ENCODE measurements around the gene FBXL17. TPM values are rescaled to one million over a fixed set of nuclear protein-coding genes. Genes with fewer than 3 reads are reported as not detected.

The FBXL17 gene
- total and polyA plus RNA-seq, 4 donors, result 2.1 to 14.1 (median 6.3) TPM

DNA sequence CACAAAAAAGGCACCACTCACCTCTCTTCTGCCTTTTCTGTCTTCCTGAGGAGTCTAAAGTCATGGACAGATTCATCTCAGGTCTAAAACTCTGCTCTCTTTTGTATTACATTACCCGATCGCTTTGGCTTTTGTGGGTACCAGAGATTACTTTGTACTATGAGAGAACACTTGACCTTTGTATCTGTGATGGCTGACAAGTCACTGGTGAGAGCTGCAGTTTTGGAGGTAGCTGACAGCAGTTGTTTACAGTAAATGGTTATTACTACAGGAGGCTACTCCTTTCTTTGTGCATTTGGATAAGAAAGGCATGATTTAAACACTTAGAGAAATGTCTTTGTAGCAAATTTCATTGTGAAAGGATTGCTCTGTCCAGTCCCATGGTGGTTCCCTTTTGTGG is 307.3 kb downstream of the FBXL17 start:
- TF ChIP-seq YY1 (IDR thresholded peaks at IDR 0.05), result no peak
- DNase-seq (ENCODE audit: low spot score), result no peak
- WGBS, result 97% methylated on average over 2 of the region's 2 CpGs
- H3K27ac ChIP-seq (ENCODE audit: low read depth in 1 of 2, low read length in 2 of 2), result no peak overlapping the region
- no peak overlapping the region for H3K9ac ChIP-seq (ENCODE audit: low read depth in 1 of 2, low read length in 2 of 2)
- H3K36me3 ChIP-seq (ENCODE audit: control insufficient read depth in 4 of 4, insufficient read depth in 3 of 4, low read depth in 1 of 4, low read length in 3 of 4), result no peaks in the 10 kb centered on the region
- no peaks in the 10 kb centered on the region for H3K27me3 ChIP-seq (ENCODE audit: control insufficient read depth in 4 of 4, insufficient read depth in 4 of 4, low read length in 3 of 4)
- no peaks in the 10 kb centered on the region for H3K9me3 ChIP-seq (ENCODE audit: control insufficient read depth in 4 of 4, low read length in 3 of 4)
- H3K4me3 ChIP-seq (ENCODE audit: low read depth in 1 of 3, low read length in 3 of 3), result no peak overlapping the region
- H3K4me1 ChIP-seq (ENCODE audit: control insufficient read depth in 4 of 4, insufficient read depth in 4 of 4, low read length in 3 of 4), result no peaks in the 10 kb centered on the region

DNA sequence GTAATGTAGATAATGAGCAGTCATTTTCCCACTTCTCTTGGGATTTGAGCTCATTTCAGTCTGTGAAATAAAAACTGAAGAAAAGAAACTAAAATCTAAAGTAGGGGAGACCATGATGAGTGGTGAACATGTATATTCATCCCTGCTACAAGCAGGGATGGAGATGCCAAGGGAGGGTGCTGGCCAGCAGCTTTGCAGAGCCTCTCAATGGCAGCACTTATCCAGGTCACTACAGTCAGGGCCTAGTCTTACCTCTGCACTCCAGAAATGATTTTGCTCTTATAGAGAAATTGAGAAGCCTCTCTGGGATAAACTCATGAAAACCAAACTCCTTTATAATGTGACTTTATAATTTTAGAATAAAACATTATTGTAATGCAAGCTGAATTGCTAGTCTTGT is 317.6 kb downstream of the FBXL17 start:
- Histone ChIP-seq H3K27me3 (ENCODE audit: control insufficient read depth in 4 of 4, insufficient read depth in 4 of 4, low read length in 3 of 4) (no peaks in the 10 kb centered on the region), H3K9ac (ENCODE audit: low read depth in 1 of 2, low read length in 2 of 2) (no peak overlapping the region), H3K4me3 (ENCODE audit: low read depth in 1 of 3, low read length in 3 of 3) (no peak overlapping the region), H3K36me3 (ENCODE audit: control insufficient read depth in 4 of 4, insufficient read depth in 3 of 4, low read depth in 1 of 4, low read length in 3 of 4) (no peaks in the 10 kb centered on the region), H3K4me1 (ENCODE audit: control insufficient read depth in 4 of 4, insufficient read depth in 4 of 4, low read length in 3 of 4) (no peaks in the 10 kb centered on the region), H3K27ac (ENCODE audit: low read depth in 1 of 2, low read length in 2 of 2) (no peak overlapping the region), H3K9me3 (ENCODE audit: control insufficient read depth in 4 of 4, low read length in 3 of 4) (no peaks in the 10 kb centered on the region)
- TF ChIP-seq, protein P1, sequence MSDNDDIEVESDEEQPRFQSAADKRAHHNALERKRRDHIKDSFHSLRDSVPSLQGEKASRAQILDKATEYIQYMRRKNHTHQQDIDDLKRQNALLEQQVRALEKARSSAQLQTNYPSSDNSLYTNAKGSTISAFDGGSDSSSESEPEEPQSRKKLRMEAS (IDR thresholded peaks at IDR 0.05), result no peak
- TF ChIP-seq YY1 (IDR thresholded peaks at IDR 0.05) (no peak), FOXA1 (IDR thresholded peaks at IDR 0.05) (no peak), RAD21 (IDR thresholded peaks at IDR 0.05) (no peak), JUND (IDR thresholded peaks at IDR 0.05) (no peak), HNF4G (IDR thresholded peaks at IDR 0.05) (no peak), NR2F2 (IDR thresholded peaks at IDR 0.05) (no peak), FOXA2 (IDR thresholded peaks at IDR 0.05) (no peak), EGR1 (IDR thresholded peaks at IDR 0.05; ENCODE audit: low read depth in 2 of 2) (no peak), RXRA (IDR thresholded peaks at IDR 0.05) (no peak), SP1 (IDR thresholded peaks at IDR 0.05) (no peak), TAF1 (conservative IDR thresholded peaks at IDR 0.05) (no peak), GABPA (IDR thresholded peaks at IDR 0.05 in 1 of 2, conservative IDR thresholded peaks at IDR 0.05 in 1 of 2) (no peak), HNF4A (conservative IDR thresholded peaks at IDR 0.05) (no peak)
- TF ChIP-seq, protein P2, sequence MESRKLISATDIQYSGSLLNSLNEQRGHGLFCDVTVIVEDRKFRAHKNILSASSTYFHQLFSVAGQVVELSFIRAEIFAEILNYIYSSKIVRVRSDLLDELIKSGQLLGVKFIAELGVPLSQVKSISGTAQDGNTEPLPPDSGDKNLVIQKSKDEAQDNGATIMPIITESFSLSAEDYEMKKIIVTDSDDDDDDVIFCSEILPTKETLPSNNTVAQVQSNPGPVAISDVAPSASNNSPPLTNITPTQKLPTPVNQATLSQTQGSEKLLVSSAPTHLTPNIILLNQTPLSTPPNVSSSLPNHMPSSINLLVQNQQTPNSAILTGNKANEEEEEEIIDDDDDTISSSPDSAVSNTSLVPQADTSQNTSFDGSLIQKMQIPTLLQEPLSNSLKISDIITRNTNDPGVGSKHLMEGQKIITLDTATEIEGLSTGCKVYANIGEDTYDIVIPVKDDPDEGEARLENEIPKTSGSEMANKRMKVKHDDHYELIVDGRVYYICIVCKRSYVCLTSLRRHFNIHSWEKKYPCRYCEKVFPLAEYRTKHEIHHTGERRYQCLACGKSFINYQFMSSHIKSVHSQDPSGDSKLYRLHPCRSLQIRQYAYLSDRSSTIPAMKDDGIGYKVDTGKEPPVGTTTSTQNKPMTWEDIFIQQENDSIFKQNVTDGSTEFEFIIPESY (IDR thresholded peaks at IDR 0.05), result no peak
- TF ChIP-seq, protein P3, sequence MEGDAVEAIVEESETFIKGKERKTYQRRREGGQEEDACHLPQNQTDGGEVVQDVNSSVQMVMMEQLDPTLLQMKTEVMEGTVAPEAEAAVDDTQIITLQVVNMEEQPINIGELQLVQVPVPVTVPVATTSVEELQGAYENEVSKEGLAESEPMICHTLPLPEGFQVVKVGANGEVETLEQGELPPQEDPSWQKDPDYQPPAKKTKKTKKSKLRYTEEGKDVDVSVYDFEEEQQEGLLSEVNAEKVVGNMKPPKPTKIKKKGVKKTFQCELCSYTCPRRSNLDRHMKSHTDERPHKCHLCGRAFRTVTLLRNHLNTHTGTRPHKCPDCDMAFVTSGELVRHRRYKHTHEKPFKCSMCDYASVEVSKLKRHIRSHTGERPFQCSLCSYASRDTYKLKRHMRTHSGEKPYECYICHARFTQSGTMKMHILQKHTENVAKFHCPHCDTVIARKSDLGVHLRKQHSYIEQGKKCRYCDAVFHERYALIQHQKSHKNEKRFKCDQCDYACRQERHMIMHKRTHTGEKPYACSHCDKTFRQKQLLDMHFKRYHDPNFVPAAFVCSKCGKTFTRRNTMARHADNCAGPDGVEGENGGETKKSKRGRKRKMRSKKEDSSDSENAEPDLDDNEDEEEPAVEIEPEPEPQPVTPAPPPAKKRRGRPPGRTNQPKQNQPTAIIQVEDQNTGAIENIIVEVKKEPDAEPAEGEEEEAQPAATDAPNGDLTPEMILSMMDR (IDR thresholded peaks at IDR 0.05; ENCODE audit: low read depth, low read length, missing input control), result no peak
- TF ChIP-seq, protein P4, sequence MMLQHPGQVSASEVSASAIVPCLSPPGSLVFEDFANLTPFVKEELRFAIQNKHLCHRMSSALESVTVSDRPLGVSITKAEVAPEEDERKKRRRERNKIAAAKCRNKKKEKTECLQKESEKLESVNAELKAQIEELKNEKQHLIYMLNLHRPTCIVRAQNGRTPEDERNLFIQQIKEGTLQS (IDR thresholded peaks at IDR 0.05), result no peak
- TF ChIP-seq, protein P5, sequence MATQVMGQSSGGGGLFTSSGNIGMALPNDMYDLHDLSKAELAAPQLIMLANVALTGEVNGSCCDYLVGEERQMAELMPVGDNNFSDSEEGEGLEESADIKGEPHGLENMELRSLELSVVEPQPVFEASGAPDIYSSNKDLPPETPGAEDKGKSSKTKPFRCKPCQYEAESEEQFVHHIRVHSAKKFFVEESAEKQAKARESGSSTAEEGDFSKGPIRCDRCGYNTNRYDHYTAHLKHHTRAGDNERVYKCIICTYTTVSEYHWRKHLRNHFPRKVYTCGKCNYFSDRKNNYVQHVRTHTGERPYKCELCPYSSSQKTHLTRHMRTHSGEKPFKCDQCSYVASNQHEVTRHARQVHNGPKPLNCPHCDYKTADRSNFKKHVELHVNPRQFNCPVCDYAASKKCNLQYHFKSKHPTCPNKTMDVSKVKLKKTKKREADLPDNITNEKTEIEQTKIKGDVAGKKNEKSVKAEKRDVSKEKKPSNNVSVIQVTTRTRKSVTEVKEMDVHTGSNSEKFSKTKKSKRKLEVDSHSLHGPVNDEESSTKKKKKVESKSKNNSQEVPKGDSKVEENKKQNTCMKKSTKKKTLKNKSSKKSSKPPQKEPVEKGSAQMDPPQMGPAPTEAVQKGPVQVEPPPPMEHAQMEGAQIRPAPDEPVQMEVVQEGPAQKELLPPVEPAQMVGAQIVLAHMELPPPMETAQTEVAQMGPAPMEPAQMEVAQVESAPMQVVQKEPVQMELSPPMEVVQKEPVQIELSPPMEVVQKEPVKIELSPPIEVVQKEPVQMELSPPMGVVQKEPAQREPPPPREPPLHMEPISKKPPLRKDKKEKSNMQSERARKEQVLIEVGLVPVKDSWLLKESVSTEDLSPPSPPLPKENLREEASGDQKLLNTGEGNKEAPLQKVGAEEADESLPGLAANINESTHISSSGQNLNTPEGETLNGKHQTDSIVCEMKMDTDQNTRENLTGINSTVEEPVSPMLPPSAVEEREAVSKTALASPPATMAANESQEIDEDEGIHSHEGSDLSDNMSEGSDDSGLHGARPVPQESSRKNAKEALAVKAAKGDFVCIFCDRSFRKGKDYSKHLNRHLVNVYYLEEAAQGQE (IDR thresholded peaks at IDR 0.05), result no peak
- DNase-seq (ENCODE audit: low spot score), result no peak

All from liver (tissue), 9 donors.